Large intestine (tissue), 3 donors: ENCODE data around the gene WDR91. TPM values are rescaled to one million over a fixed set of nuclear protein-coding genes. Genes with fewer than 3 reads are reported as not detected.

Source experiments
- DNase-seq, 2 donors: peaks; one replicate each; pipeline versions ENCODE4 v3.0.0 to v3.0.0-alpha.2; 2013
- H3K27ac ChIP-seq: one replicate; pipeline ENCODE4 v1.5.1; 2013; ENCODE audit warnings: low read length
- H3K27me3 ChIP-seq: 2 replicates; pipeline ENCODE4 v1.6.1; 2013; ENCODE audit warnings: low read length; ENCODE audit not compliant: control insufficient read depth, insufficient read depth
- H3K36me3 ChIP-seq: 2 replicates; pipeline ENCODE4 v1.6.1; 2013; ENCODE audit warnings: low read length; ENCODE audit not compliant: control insufficient read depth, insufficient read depth
- H3K4me1 ChIP-seq: one replicate; pipeline ENCODE4 v1.6.1; 2013; ENCODE audit warnings: low read length; ENCODE audit not compliant: control insufficient read depth, insufficient read depth
- H3K4me3 ChIP-seq: one replicate; pipeline ENCODE4 v1.5.1; 2013; ENCODE audit warnings: low read length
- H3K9me3 ChIP-seq: one replicate; pipeline ENCODE4 v1.6.1; 2013; ENCODE audit warnings: mild to moderate bottlenecking, low read depth, low read length, moderate library complexity; ENCODE audit not compliant: control insufficient read depth
- WGBS: methylation state at CpG from one replicate; pipeline ENCODE4 v1.1.5; 2013; ENCODE audit warnings: low lambda C conversion rate; ENCODE audit not compliant: insufficient coverage; 5-methylcytosine and 5-hydroxymethylcytosine counted together
- polyA plus RNA-seq: library from polyadenylated mRNA; unstranded; fragments of 120-200 nt; gene quantifications from one replicate; pipeline ENCODE4 v1.2.1, GENCODE V29; 2013

The WDR91 gene
- polyA plus RNA-seq, 1 donor, result 5.7 TPM

DNA sequence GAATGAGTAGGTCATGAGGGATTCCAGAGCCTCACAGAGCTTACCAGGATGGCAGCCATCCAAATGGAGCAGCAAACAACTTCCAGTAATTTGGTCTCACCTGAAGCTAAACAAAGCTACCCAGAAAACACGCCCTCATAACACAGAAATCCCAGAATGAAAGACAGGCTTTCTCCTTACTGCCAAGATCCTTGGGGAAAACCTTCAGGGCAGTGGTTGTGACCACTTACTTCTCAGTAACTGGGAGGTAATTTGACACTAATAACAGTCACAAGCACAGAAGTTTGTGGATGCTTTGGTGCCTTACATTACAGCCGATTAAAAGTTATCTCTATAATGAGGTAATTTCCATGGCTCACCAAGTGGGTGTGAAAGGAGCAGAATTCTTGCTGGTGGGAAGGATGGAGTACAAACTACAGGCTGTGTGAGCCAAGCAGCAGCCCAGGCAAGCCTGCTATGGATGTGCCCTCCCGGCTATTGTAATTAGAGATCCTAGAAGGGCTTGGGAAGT, 10.4 kb downstream of the WDR91 start:
- Histone ChIP-seq H3K4me3 (no peak overlapping the region), H3K9me3 (no peaks in the 10 kb centered on the region), H3K4me1 (no peaks in the 10 kb centered on the region), H3K27me3 (no peaks in the 10 kb centered on the region), H3K27ac (no peak overlapping the region), H3K36me3 (peaks cover 24% of the 10 kb centered on the region)
- no CpG with 5 or more reads among the region's 3 CpGs for whole genome bisulfite sequencing
- no peak for DNase-seq

DNA sequence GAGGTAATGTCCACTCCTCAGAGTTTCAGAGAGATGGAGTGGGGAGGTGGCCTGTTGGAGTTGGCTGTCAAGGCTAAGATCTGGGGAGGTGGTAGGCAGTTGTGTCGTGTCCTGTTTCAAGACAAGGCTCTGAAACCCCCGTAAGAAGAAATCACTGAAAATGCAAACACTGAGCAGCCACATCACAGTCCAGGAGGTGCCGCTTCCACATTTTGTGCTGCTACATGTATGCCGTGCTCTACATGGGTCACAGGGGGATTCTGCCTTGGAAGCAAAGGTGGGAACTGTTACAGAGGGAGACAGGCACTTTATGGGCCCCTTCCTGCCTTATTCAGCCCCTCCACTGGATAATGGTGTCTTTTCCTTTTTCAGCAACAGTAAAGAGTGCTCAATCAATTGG, 11.9 kb downstream of the WDR91 start:
- no peak for DNase-seq
- Histone ChIP-seq H3K36me3 (peaks cover 27% of the 10 kb centered on the region), H3K27ac (no peak overlapping the region)

DNA sequence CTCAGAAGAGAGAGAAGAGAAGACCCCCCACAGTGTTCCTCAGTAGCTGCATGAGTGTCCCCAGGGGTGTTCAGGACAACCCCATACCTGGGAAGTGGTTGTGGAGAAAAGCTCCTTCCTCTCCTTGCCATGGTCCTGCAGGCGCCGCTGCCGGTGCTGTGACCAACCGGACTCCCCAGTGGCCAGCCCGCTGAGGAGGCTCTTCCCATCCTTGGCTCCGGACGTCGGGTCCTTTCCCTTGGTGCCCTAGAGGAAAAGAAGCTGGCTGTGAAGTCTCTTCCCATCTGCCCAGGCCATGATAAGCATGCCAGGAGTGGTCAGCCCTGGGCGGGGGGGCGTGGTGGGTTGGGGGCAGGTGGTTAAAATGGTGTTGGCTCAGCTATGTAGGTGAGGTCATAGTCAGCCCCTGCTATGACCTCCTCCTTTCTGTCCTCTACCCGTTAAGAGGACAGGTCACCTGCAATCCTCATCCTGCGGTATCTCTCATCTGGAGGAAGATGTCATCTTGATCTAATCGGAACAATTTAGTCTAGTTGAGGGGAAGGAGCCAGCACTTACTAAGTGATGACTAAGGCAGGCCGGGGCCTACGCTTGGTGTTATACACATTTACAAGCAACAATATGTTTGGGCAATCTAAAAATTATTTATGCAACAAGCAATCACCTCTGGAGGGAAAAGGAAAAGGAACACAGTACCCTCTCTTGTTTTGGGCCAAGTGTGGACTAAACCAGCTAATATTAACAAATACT, 13.2 kb downstream of the WDR91 start:
- WGBS, result no CpG with 5 or more reads among the region's 15 CpGs
- no peak for DNase-seq
- Histone ChIP-seq H3K27ac (no peak overlapping the region), H3K9me3 (no peaks in the 10 kb centered on the region), H3K4me3 (no peak overlapping the region), H3K36me3 (peaks cover 25% of the 10 kb centered on the region), H3K4me1 (no peaks in the 10 kb centered on the region), H3K27me3 (no peaks in the 10 kb centered on the region)

More for the DNA sequence above, 11.9 kb downstream of the WDR91 start:
- Histone ChIP-seq H3K4me3 (no peak overlapping the region), H3K4me1 (no peaks in the 10 kb centered on the region), H3K27me3 (no peaks in the 10 kb centered on the region), H3K9me3 (no peaks in the 10 kb centered on the region)
- no CpG with 5 or more reads among the region's 4 CpGs for WGBS

DNA sequence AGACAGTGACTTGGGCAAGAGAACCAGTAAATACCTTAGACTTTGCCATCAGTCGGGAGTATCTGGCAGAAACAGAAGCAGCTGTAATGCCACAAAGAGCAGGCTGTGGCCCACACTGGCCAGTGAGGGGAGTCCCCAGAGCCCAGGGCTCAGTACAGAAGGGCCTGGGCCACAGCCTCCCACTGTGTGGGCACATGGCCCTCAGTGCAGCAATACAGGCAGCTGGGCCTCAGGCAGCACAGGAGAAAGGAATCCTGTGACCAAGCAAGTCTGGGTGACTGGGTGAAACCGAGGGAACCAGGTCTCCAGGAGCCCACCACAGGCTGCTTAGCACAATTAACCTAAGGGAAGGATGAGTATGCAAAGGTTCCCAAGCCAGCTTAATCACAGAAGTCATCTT, 14.0 kb downstream of the WDR91 start:
- Histone ChIP-seq H3K4me3 (no peak overlapping the region), H3K27ac (no peak overlapping the region), H3K27me3 (no peaks in the 10 kb centered on the region), H3K36me3 (peaks cover 29% of the 10 kb centered on the region), H3K4me1 (no peaks in the 10 kb centered on the region), H3K9me3 (no peaks in the 10 kb centered on the region)
- no peak for DNase-seq
- WGBS, result no CpG with 5 or more reads among the region's 2 CpGs

DNA sequence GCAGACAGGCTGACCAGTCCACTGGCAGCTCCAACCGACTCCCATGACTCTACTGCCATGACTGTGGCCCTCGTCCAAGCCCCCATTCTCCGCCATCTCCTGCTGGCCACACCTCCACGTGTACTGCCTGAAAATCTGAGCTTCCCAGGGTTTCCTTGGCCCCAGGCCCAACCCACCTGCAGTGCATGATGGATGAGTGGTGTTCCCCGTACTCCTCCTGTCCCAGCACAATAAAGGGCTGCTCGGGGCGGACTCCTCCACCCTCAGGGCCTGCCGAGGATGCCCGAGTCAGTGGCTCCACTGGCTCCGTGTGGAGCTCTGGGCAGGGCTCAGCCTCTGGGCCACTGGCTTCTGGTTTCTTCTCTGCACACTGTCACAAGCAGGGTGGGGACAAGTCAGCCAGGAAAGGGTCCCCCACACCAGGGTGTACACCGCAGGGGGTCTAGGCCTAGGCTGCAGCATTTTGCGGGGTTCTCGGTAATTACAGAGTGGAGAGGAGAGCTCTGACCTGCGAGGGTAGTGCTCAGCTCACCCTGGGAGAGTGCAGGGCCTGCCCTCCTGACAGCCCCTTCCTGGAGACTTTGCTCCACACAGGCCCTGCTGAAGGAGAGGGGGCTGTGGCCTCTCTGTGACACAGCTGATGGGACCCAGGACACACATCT, 15.2 kb downstream of the WDR91 start:
- Histone ChIP-seq H3K27me3 (no peaks in the 10 kb centered on the region), H3K4me1 (no peaks in the 10 kb centered on the region), H3K27ac (no peak overlapping the region), H3K9me3 (no peaks in the 10 kb centered on the region), H3K4me3 (no peak overlapping the region), H3K36me3 (peaks cover 30% of the 10 kb centered on the region)
- WGBS, result no CpG with 5 or more reads among the region's 14 CpGs
- no peak for DNase-seq

DNA sequence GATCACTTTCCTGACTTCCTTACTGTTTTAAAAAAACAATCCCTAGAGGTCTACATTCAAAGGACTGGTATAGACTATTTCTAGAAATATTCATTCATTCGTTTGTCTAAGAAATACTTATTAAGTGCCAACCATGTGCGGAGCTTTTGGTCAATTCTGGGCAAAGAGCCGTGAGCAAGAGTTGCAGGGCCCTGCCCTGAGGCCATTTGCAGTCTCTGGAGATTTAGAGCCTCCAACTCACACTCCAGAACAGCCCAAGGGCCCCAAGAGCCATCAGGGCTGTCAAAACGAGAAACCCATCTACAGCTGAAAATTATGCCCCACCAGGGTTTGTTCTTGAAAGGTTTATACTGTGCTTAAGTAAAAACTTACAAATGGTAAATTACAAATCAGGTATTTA, 16.2 kb downstream of the WDR91 start:
- H3K27ac ChIP-seq, result no peak overlapping the region
- no peaks in the 10 kb centered on the region for H3K9me3 ChIP-seq
- peaks cover 27% of the 10 kb centered on the region for H3K36me3 ChIP-seq
- no CpG with 5 or more reads among the region's 4 CpGs for WGBS
- no peak for DNase-seq
- no peaks in the 10 kb centered on the region for H3K27me3 ChIP-seq
- no peak overlapping the region for H3K4me3 ChIP-seq
- H3K4me1 ChIP-seq, result no peaks in the 10 kb centered on the region

DNA sequence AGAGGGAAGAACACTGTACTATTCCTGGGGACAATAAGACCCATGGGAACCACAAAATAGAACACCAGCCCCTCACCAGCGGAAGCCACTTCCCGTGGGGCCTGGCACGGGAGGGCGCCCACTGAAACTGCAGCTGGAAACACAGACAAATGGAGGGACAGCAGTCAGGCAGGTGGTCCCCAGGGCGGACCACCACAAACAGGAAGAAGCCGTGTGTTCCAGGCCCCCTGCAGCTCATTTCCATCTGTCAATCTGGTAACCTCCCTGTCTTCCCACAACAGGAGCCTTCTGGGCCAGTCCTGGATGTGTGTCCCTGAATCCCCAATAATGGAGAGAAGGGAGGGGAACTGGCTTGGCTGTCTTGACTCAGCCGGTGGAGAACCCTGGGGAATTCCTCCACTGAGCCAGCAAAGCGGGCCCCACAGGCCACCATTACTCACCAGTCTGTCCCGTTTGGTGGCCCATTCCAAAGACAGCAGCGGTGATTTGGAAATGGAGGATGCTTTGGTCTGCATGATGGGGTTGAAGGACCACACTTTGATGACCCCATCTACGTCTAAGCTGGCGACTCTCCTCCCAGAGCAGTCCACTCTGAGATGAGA, 16.7 kb downstream of the WDR91 start:
- Histone ChIP-seq H3K27me3 (no peaks in the 10 kb centered on the region), H3K36me3 (peaks cover 27% of the 10 kb centered on the region), H3K4me3 (no peak overlapping the region), H3K9me3 (no peaks in the 10 kb centered on the region), H3K27ac (no peak overlapping the region), H3K4me1 (no peaks in the 10 kb centered on the region)
- WGBS, result no CpG with 5 or more reads among the region's 12 CpGs
- DNase-seq, result no peak

DNA sequence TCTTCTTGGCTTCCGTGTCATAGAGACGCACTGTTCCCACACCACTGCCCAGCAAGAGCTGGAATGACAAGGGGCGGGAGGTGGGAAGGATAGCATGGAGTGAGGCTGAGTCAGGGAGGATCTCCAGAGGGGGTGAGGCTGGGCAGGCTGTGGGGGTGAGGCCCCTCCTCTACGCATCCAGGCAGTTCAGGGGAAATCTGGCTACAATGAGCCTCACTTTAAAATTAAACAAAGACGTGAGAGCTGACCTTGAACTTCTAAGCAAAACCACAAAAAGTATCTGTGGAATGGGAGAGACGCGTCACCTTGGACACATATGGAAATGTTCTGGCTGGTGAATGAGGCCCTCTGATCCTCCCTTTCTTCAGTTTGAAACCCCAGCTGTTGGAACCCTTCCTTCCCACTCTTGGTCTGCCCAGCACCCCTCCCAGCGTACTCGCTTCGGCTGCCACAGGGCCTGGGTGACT, 17.7 kb downstream of the WDR91 start:
- no peak overlapping the region for H3K27ac ChIP-seq
- no peaks in the 10 kb centered on the region for H3K4me1 ChIP-seq
- peaks cover 30% of the 10 kb centered on the region for H3K36me3 ChIP-seq
- no peak for DNase-seq
- no peaks in the 10 kb centered on the region for H3K27me3 ChIP-seq
- WGBS, result 73% methylated on average over 3 of the region's 10 CpGs
- H3K4me3 ChIP-seq, result no peak overlapping the region
- no peaks in the 10 kb centered on the region for H3K9me3 ChIP-seq

DNA sequence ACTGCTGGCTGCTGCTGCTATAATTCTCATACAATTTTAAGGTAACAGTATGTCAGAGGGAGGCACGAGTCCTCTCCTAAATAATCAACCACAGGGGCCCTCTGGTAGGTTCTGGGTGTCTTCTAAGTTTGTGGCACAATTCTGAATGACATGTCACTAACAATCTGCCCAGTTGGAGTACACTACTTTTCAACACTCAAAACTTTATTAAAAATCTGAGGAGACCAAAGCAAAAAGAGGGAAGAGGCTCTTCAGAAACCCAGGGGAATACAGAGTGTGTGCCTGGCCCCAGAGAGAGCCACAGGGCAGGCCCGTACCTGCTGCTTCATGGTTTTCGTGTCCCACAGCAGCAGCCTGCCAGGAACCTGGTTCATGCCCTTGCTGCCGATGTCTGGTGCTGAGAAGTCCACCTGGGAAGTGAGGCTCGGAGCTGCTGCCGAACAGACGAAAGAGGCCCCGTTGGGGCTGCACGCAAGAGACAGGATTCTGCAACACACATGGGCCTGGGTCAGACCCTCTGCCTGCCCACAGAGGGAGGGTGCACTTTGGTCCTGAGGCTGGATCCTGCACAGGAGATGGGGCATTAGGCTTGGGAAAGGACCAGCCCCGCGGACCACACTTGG, 18.3 kb downstream of the WDR91 start:
- no peak for DNase-seq
- Histone ChIP-seq H3K36me3 (peaks cover 36% of the 10 kb centered on the region), H3K27ac (no peak overlapping the region), H3K27me3 (no peaks in the 10 kb centered on the region), H3K4me3 (no peak overlapping the region), H3K9me3 (no peaks in the 10 kb centered on the region), H3K4me1 (no peaks in the 10 kb centered on the region)
- WGBS, result no CpG with 5 or more reads among the region's 11 CpGs

DNA sequence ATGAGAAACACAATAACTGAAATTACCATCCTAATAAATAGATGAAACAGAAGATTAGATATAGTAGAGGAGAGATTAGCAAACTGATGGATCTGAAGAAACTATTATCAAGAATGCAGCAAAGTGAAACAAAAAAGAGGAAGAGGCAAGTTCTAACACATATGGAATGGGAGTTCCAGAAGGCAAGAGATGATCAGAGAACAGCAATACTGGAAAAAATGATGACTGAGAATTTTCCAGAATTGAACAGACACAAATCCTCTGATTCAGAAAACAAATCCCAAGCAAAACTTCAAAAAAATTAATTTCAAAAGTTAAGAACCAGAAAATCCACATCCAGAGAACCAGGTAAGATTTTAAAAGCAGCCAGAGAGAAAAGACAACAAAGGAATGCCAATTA, 20.6 kb downstream of the WDR91 start:
- Histone ChIP-seq H3K4me1 (no peaks in the 10 kb centered on the region), H3K4me3 (no peak overlapping the region), H3K9me3 (no peaks in the 10 kb centered on the region), H3K36me3 (peaks cover 39% of the 10 kb centered on the region), H3K27me3 (no peaks in the 10 kb centered on the region), H3K27ac (no peak overlapping the region)
- no peak for DNase-seq
